Parathyroid adenoma (tissue), 2 donors: Measurements from ENCODE around the gene RRBP1.
A peak's percentile ranks its signal among the peaks of the same experiment; 100 is the strongest.

Experiments used
- H2AFZ ChIP-seq: fragments of 300-600 bp; sonication (generic); one replicate; pipeline ENCODE4 v1.7.0; 2017; ENCODE audit warnings: antibody characterized with exemption, mild to moderate bottlenecking
- H3K27ac ChIP-seq: fragments of 300-600 bp; sonication (generic); one replicate; pipeline ENCODE4 v1.7.0; 2017
- H3K27me3 ChIP-seq: fragments of 300-600 bp; sonication (generic); one replicate; pipeline ENCODE4 v1.7.0; 2017; ENCODE audit warnings: low read length; ENCODE audit not compliant: control insufficient read depth, insufficient read depth
- H3K36me3 ChIP-seq: fragments of 300-600 bp; sonication (generic); one replicate; pipeline ENCODE4 v1.7.0; 2017; ENCODE audit warnings: low read length; ENCODE audit not compliant: control insufficient read depth, insufficient read depth
- H3K4me1 ChIP-seq: fragments of 300-600 bp; sonication (generic); one replicate; pipeline ENCODE4 v1.7.0; 2017; ENCODE audit warnings: control low read depth
- H3K4me2 ChIP-seq: fragments of 300-600 bp; sonication (generic); one replicate; pipeline ENCODE4 v1.7.0; 2017; ENCODE audit warnings: low read length
- H3K4me3 ChIP-seq: fragments of 300-600 bp; sonication (generic); one replicate; pipeline ENCODE4 v1.7.0; 2017; ENCODE audit warnings: low read depth, low read length
- H3K79me2 ChIP-seq: fragments of 300-600 bp; sonication (generic); one replicate; pipeline ENCODE4 v1.7.0; 2017; ENCODE audit warnings: control low read depth
- H3K9ac ChIP-seq: fragments of 300-600 bp; sonication (generic); one replicate; pipeline ENCODE4 v1.7.0; 2017; ENCODE audit warnings: mild to moderate bottlenecking
- H3K9me3 ChIP-seq: fragments of 300-600 bp; sonication (generic); one replicate; pipeline ENCODE4 v1.7.0; 2017; ENCODE audit warnings: low read length; ENCODE audit not compliant: control insufficient read depth
- CTCF ChIP-seq: fragments of 300-600 bp; sonication (generic); IDR thresholded peaks from one replicate; pipeline ENCODE4 v1.7.0; 2017; ENCODE audit warnings: antibody characterized with exemption, mild to moderate bottlenecking
- donor health status: primary hyperparathyroidism.

The RRBP1 gene

GRCh38 chr20:17665756-17666155, 16.3 kb downstream of the RRBP1 start:
- Histone ChIP-seq H2AFZ (no peak overlapping the region), H3K4me2 (no peak overlapping the region), H3K36me3 (no peaks in the 10 kb centered on the region), H3K4me1 (peaks cover 15% of the 10 kb centered on the region), H3K9ac (no peak overlapping the region), H3K9me3 (no peaks in the 10 kb centered on the region), H3K4me3 (no peak overlapping the region), H3K27ac (no peak overlapping the region), H3K27me3 (no peaks in the 10 kb centered on the region), H3K79me2 (peaks cover 33% of the 10 kb centered on the region)
- TF ChIP-seq CTCF, result no peak

- no peak overlapping the region for H3K9ac ChIP-seq
- TF ChIP-seq CTCF, result no peak
- no peak overlapping the region for H3K4me2 ChIP-seq
- peaks cover 47% of the 10 kb centered on the region for H3K79me2 ChIP-seq
- no peak overlapping the region for H3K27ac ChIP-seq
- H2AFZ ChIP-seq, result no peak overlapping the region
- peaks cover 15% of the 10 kb centered on the region for H3K4me1 ChIP-seq
- H3K36me3 ChIP-seq, result no peaks in the 10 kb centered on the region
- H3K27me3 ChIP-seq, result no peaks in the 10 kb centered on the region
- H3K9me3 ChIP-seq, result no peaks in the 10 kb centered on the region
- H3K4me3 ChIP-seq, result no peak overlapping the region
Observed at GRCh38 chr20:17664025-17664633, 17.9 kb downstream of the RRBP1 start.

GRCh38 chr20:17663486-17663885, 18.6 kb downstream of the RRBP1 start:
- no peaks in the 10 kb centered on the region for H3K27me3 ChIP-seq
- H3K4me1 ChIP-seq, result peaks cover 15% of the 10 kb centered on the region
- no peak overlapping the region for H3K9ac ChIP-seq
- no peaks in the 10 kb centered on the region for H3K9me3 ChIP-seq
- no peak overlapping the region for H2AFZ ChIP-seq
- no peak for TF ChIP-seq CTCF
- no peaks in the 10 kb centered on the region for H3K36me3 ChIP-seq
- no peak overlapping the region for H3K27ac ChIP-seq
- H3K4me3 ChIP-seq, result no peak overlapping the region
- peak overlapping the region; percentile 14 for H3K4me2 ChIP-seq
- H3K79me2 ChIP-seq, result peaks cover 45% of the 10 kb centered on the region

GRCh38 chr20:17663040-17663399, 19.0 kb downstream of the RRBP1 start:
- peaks cover 42% of the 10 kb centered on the region for H3K79me2 ChIP-seq
- peaks cover 15% of the 10 kb centered on the region for H3K4me1 ChIP-seq
- no peak overlapping the region for H3K4me3 ChIP-seq
- H3K27me3 ChIP-seq, result no peaks in the 10 kb centered on the region
- peak overlapping the region; percentile 14 for H3K4me2 ChIP-seq
- no peak overlapping the region for H3K27ac ChIP-seq
- no peak overlapping the region for H3K9ac ChIP-seq
- H3K9me3 ChIP-seq, result no peaks in the 10 kb centered on the region
- no peaks in the 10 kb centered on the region for H3K36me3 ChIP-seq
- no peak overlapping the region for H2AFZ ChIP-seq
- TF ChIP-seq CTCF, result no peak

GRCh38 chr20:17662333-17663039, 19.6 kb downstream of the RRBP1 start:
- no peak for TF ChIP-seq CTCF
- Histone ChIP-seq H3K9me3 (no peaks in the 10 kb centered on the region), H2AFZ (no peak overlapping the region), H3K4me3 (no peak overlapping the region), H3K27me3 (no peaks in the 10 kb centered on the region), H3K27ac (no peak overlapping the region), H3K4me1 (peaks cover 15% of the 10 kb centered on the region), H3K36me3 (no peaks in the 10 kb centered on the region), H3K4me2 (no peak overlapping the region), H3K9ac (no peak overlapping the region), H3K79me2 (peaks cover 41% of the 10 kb centered on the region)
